ENCODE results near the gene CPSF2. TPM values are rescaled to one million over a fixed set of nuclear protein-coding genes. Genes with fewer than 3 reads are reported as not detected.

CPSF2 gene
- total RNA-seq (2014; rRNA removed; shearing (Covaris generic)): 14.6 and 55.6 TPM in 2 replicates

DNA sequence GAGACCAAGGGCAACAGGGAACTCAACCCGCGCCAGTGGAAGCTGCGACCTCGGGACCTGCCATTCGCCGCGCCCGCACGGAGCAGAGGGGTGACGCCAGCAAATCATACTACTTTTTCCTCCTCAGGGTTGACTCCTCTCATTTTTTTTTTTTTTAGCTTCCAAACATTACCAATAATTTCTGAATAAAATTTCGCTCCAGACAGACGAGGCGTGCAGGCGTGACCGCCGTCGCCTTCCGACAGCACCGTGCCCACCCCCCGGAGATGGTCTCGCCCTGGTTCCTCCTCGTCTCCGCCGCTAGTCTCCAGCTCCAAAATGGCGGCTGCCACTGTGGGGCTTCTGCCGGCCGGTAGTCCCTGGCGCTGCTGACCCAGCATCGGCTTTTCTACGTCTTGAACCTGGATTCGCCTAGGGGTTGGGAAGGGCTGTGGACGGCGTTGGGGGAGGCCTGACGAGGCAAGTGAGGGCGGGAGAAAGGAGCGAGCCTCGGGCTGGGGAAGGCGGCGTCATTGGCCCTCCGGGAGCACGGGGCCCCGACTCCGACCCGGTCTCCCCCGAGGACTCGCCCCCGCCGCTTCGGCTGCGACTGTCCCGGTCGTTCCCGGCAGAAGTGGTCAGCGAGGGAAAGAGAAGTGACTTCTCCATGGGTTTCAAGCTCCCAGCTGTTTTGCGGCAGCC is at the start of gene CPSF2, which contains the start of gene NDUFB1:
Gene CPSF2, plus strand, starts transcription at position 300 of the 681 bp plus-strand sequence. CDS start 9,016 bp downstream, outside the sequence.
Gene NDUFB1, minus strand, starts transcription at position 37 of the 681 bp plus-strand sequence. CDS start 4,069 bp downstream, outside the sequence.
- DNase-seq (ENCODE audit: low read depth in 1 of 2, low spot score in 2 of 2): peak; percentile 81 to 94
- peaks cover 8% of the 10 kb centered on the region for H3K4me1 ChIP-seq (replicated peaks)

DNA sequence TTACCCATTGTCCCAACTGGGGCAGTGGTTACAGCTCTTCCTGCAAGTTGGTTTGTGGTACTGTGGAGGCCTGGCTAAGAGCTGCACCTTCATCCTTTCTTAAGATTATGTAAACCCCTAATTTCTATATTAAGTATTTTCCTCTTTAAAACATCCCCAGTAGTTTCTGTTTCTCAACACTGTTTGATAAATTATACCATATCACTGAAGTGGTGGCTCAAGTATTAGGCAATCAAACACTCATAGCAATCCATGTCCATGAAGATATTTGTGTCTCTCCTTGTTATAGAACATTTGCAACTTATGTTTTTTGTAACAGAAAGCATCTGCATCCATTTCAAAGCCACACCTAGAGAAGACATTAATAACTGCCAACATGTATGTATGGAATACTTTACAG is 47.2 kb upstream of the CPSF2 start:
- DNase-seq (ENCODE audit: low read depth in 1 of 2, low spot score in 2 of 2): no peak

More for the DNA sequence above, at the start of gene CPSF2, which contains the start of gene NDUFB1:
- Histone ChIP-seq H3K4me3 (peak within 1 kb of the TSS; percentile 79), H3K36me3 (peaks cover 60% of the 10 kb centered on the region), H3K9me3 (replicated peaks) (no peaks in the 10 kb centered on the region), H3K27ac (peak within 1 kb of the TSS; percentile 91), H3K27me3 (replicated peaks) (no peaks in the 10 kb centered on the region)

DNA sequence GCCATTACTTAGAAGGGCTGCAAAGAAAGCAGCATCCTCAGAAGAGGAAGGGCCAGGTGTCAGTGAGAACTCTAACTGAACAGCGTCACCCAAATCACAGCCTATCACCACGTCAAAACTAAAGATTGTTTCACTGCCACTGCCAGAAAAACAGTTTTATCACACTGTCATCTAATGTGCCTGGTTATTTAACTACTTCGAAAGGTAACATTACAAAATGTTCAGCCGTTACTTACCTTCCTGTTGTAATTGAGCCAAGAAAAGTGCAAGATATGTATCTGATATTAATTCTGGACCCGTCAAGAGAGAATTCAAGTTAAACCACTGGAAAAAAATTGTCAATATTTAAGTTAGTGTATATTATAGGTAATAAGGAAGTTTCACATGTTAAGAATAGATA is 33.3 kb upstream of the CPSF2 start:
- H3K27ac ChIP-seq: no peak overlapping the region
- no peak for DNase-seq (ENCODE audit: low read depth in 1 of 2, low spot score in 2 of 2)
- H3K4me3 ChIP-seq: no peak overlapping the region
- H3K4me1 ChIP-seq (replicated peaks): no peaks in the 10 kb centered on the region
- H3K36me3 ChIP-seq: no peaks in the 10 kb centered on the region
- H3K27me3 ChIP-seq (replicated peaks): no peaks in the 10 kb centered on the region
- H3K9me3 ChIP-seq (replicated peaks): no peaks in the 10 kb centered on the region

More for the DNA sequence above, 47.2 kb upstream of the CPSF2 start:
- H3K9me3 ChIP-seq (replicated peaks): no peaks in the 10 kb centered on the region
- no peak overlapping the region for H3K4me3 ChIP-seq
- H3K27me3 ChIP-seq (replicated peaks): no peaks in the 10 kb centered on the region
- no peaks in the 10 kb centered on the region for H3K4me1 ChIP-seq (replicated peaks)
- H3K27ac ChIP-seq: no peak overlapping the region
- peaks cover 7% of the 10 kb centered on the region; the same call in 1 of the 2 replicates for H3K36me3 ChIP-seq

DNA sequence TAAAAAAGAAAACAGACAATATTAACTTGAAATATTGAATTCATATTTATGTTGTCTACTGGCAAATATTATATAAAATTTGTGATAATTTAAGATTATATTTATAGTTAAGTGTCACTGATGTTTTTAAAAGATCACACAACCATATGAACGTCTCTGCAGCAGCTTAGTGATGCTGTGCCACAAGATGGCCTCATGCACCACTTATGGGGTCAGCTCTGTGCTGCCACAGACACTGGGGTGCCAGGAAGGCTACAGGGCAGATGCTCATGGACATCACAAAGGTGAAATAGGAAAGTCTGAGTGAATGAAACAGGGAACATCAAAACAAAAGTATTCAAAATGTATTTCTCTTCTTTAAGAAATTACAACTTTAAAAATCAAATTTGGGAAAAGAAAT is 28.4 kb upstream of the CPSF2 start:
- H3K4me3 ChIP-seq: no peak overlapping the region
- H3K36me3 ChIP-seq: no peaks in the 10 kb centered on the region
- no peaks in the 10 kb centered on the region for H3K4me1 ChIP-seq (replicated peaks)
- H3K27ac ChIP-seq: no peak overlapping the region
- no peak for DNase-seq (ENCODE audit: low read depth in 1 of 2, low spot score in 2 of 2)
- H3K27me3 ChIP-seq (replicated peaks): no peaks in the 10 kb centered on the region
- no peaks in the 10 kb centered on the region for H3K9me3 ChIP-seq (replicated peaks)

DNA sequence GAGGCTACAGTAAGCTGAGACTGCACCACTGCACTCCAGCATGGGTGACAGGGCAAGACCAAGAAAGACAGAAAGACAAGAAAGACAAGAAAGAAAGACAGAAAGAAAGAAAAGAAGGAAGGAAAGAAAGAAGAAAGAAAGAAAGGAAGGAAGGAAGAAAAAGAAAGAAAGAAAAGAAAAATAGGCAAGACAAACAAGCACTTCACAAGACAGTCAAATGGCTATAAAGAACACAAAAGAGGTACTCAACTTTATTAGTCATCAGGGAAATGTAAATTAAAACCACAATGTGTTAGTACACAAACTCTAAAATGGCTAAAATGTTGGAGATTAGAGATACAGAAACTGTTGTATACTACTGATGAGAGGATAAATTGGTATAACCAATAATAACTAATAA is 22.0 kb upstream of the CPSF2 start:
- no peak overlapping the region for H3K4me3 ChIP-seq

DNA sequence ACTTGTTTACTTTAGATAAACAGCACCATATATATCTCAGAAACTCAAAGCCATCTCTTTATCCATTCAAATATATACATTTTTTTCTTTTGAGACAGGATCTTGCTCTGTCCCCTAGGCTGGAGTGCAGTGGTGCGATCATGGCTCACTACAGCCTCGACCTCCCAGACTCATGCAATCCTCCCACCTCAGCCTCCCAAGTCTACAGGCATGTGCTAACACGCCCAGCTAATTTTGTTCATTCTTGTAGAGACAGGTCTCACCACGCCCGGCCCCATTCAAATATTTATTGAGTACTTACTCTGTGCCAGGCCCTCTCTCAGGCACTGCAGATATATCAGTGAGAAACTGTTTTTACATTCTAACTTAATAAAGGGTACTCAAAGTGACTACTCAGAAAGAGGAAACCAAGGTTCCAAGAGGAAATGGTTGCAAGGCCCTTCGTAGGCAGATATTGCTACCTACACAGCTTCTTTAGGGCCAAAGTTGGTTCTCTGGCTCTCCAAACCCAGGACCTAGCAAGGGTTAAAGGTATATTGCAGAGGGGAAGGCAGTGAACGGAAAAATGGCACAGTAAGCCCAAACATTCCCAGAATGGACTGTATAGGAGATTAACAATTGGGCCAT is 18.3 kb upstream of the CPSF2 start:
- Histone ChIP-seq H3K9me3 (replicated peaks) (no peaks in the 10 kb centered on the region), H3K27me3 (replicated peaks) (no peaks in the 10 kb centered on the region), H3K27ac (no peak overlapping the region), H3K4me1 (replicated peaks) (peaks cover 6% of the 10 kb centered on the region), H3K4me3 (no peak overlapping the region), H3K36me3 (no peaks in the 10 kb centered on the region)
- no peak for DNase-seq (ENCODE audit: low read depth in 1 of 2, low spot score in 2 of 2)

More for the DNA sequence above, 22.0 kb upstream of the CPSF2 start:
- peak in 1 of 2 experiments; percentile 10 for DNase-seq (ENCODE audit: low read depth in 1 of 2, low spot score in 2 of 2)
- H3K27ac ChIP-seq: no peak overlapping the region
- H3K4me1 ChIP-seq (replicated peaks): peaks cover 6% of the 10 kb centered on the region
- no peaks in the 10 kb centered on the region for H3K9me3 ChIP-seq (replicated peaks)
- H3K27me3 ChIP-seq (replicated peaks): no peaks in the 10 kb centered on the region
- no peaks in the 10 kb centered on the region for H3K36me3 ChIP-seq

DNA sequence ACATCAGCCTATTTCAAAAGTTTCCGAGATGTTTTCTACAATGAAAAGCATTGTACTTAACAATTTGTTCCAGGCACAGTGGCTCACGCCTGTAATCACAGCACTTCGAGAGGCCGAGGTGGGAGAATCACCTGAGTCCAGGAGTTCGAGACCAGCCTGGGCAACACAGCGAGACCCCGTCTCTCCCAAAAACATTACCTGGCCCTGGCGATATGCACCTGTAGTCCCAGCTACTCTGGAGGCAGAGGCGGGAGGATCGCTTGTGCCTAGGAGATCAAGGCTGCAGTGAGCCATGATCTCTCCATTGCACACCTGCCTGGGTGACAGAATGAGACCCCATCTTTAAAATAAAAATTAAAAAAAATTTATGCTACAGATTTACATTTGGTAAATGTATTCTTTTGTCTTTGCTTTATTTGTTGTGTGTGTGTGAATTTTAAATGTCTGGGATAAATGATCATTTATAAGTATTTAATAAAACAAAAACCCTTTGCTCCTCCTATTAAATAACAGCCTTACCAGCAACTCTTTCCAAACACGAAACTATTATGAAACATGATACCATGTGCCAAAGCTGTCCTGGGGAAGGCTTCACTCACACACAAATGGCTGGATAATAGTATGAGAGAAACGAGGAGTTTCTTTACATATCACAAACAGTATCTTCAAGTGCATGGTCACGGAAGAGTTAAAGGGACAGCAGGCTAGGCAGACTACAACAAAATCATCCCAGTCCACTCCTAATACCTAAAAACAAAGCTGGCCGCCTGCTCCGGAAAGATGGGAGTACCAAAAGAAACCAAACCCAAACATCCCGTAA is 16.5 kb upstream of the CPSF2 start:
- DNase-seq (ENCODE audit: low read depth in 1 of 2, low spot score in 2 of 2): no peak
- no peaks in the 10 kb centered on the region for H3K36me3 ChIP-seq
- H3K27me3 ChIP-seq (replicated peaks): no peaks in the 10 kb centered on the region
- no peaks in the 10 kb centered on the region for H3K9me3 ChIP-seq (replicated peaks)
- peak overlapping the region; percentile 86; the same call in 1 of the 2 replicates for H3K27ac ChIP-seq
- H3K4me1 ChIP-seq (replicated peaks): no peaks in the 10 kb centered on the region
- peak overlapping the region; percentile 98 for H3K4me3 ChIP-seq

DNA sequence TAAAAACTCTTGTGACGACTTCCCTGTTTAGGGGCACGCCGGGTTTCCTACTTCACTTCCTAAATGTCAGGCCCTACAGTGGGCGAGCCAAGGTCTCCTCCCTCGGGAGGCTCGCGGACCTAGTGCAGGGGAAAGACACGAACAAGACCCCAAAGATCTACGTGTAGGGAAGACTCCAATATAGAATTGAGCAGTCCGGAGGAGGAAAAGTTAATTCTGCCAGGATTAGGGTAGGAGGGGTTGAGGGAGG is 16.0 kb upstream of the CPSF2 start:
- no peaks in the 10 kb centered on the region for H3K9me3 ChIP-seq (replicated peaks)
- peak overlapping the region; percentile 86 for H3K27ac ChIP-seq
- no peaks in the 10 kb centered on the region for H3K36me3 ChIP-seq
- H3K27me3 ChIP-seq (replicated peaks): no peaks in the 10 kb centered on the region
- peak overlapping the region; percentile 98 for H3K4me3 ChIP-seq
- DNase-seq (ENCODE audit: low read depth in 1 of 2, low spot score in 2 of 2): peak in 1 of 2 experiments; percentile 48
- H3K4me1 ChIP-seq (replicated peaks): no peaks in the 10 kb centered on the region

DNA sequence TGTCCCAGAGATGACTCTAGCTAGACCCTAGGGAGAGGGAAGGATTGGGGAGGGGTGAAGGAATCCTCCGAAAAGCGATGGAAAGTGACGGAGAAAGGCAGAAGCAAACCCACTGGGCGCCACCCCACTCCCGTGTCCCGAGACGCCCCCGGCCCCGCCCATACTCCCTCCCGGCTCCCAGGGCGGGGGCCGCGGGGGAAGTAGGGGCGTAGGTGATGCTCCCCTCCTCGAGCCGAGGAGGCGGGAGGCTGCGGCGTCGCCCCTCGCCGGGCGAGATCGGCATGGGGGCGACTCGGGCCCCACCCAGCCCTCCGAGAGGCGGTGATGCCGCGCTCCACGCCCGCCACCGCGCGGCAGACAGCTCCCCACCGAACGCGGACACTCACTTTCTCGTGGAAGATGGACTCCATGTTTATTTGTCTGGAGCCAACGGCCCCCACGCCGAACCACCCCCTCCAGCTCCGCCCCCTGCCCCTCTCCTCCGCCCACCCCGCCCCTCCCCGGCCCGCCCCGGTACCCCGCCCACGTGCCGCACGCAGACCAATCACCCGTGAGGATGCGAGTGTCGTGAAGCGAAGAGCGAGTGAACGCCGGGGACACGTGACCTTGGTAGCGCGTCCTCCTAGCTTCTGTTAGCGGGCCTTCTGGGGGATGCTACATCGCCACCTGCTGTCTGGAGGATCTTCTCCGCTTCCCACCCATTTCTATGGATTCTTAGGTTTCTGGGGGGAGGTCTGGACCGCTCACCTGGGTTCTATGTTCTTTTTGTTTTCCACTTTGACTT is 15.4 kb upstream of the CPSF2 start, which contains the start of gene ATXN3:
Gene ATXN3, minus strand, starts transcription at position 440 of the 784 bp plus-strand sequence. Its CDS starts 30 bp downstream, at position 410.
- Histone ChIP-seq H3K27ac (peak within 1 kb of the TSS; percentile 86), H3K4me3 (peak within 1 kb of the TSS; percentile 98), H3K4me1 (replicated peaks) (no peaks in the 10 kb centered on the region), H3K9me3 (replicated peaks) (no peaks in the 10 kb centered on the region), H3K27me3 (replicated peaks) (no peaks in the 10 kb centered on the region), H3K36me3 (no peaks in the 10 kb centered on the region)
- DNase-seq (ENCODE audit: low read depth in 1 of 2, low spot score in 2 of 2): peak; percentile 89 to 96

DNA sequence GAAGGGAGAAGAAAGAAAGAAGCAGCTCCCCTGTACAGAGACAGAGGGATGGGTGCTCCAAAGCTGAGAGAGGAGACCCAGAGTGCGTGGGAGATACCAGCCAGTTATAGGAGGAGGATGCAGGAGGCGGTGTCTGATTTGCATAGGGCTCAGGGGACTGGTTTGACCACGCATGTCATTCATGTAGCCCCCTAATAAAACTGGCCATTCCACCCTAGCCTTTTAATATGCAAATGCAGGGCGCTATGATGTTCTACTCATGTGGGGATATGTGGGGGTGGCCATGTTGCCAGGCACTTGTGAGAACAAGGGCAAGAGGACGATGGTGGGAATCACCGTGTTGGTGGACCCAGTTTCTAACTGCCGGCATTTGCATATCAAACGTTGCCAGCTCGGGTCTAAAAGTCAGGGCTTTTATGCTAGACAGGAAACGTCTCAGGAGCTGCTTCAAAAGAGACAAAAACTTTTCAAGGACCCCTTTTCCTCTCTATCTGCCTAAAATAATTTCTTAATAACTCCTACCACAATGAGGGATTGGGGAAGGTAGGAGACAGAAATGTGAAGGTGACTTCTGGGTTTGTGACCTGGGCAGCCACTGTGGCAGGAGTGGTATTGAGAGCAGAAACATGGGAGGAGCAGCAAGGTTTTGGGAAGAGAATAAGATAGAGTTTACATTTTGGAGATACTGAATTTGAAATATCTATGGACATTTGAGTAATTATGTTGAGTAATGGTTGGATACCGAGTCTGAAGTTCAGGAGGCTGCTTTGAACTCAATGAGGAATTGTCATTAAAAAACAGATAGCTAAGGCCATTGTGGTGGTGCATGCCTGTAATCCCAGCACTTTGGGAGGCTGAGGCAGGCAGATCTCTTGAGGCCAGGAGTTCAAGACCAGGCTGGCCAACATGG is 13.2 kb upstream of the CPSF2 start:
- Histone ChIP-seq H3K4me3 (no peak overlapping the region), H3K27me3 (replicated peaks) (no peaks in the 10 kb centered on the region), H3K36me3 (no peaks in the 10 kb centered on the region), H3K27ac (no peak overlapping the region), H3K4me1 (replicated peaks) (no peaks in the 10 kb centered on the region), H3K9me3 (replicated peaks) (no peaks in the 10 kb centered on the region)
- no peak for DNase-seq (ENCODE audit: low read depth in 1 of 2, low spot score in 2 of 2)

DNA sequence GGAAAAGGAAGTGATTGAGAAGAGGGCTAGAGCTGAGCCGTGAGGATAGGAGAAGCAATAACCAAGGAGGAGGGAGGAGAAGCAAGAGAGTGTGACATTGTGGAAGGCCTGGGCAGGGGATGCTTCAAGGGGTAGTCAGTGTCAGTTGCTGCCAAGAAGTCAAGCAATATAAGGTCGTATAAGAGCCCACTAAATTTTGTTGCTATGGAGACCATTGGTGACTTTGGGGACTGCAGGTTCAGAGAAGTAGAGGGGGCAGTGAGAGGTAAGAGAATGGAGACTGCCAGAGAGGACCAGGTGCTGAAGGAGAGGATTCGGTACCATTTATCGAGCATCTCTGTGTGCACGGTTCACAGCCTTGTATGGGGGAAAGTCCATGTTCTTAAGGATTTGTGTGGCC is 12.3 kb upstream of the CPSF2 start:
- H3K4me1 ChIP-seq (replicated peaks): no peaks in the 10 kb centered on the region
- H3K27ac ChIP-seq: no peak overlapping the region
- H3K36me3 ChIP-seq: no peaks in the 10 kb centered on the region
- no peaks in the 10 kb centered on the region for H3K27me3 ChIP-seq (replicated peaks)
- DNase-seq (ENCODE audit: low read depth in 1 of 2, low spot score in 2 of 2): no peak
- no peak overlapping the region for H3K4me3 ChIP-seq
- no peaks in the 10 kb centered on the region for H3K9me3 ChIP-seq (replicated peaks)

DNA sequence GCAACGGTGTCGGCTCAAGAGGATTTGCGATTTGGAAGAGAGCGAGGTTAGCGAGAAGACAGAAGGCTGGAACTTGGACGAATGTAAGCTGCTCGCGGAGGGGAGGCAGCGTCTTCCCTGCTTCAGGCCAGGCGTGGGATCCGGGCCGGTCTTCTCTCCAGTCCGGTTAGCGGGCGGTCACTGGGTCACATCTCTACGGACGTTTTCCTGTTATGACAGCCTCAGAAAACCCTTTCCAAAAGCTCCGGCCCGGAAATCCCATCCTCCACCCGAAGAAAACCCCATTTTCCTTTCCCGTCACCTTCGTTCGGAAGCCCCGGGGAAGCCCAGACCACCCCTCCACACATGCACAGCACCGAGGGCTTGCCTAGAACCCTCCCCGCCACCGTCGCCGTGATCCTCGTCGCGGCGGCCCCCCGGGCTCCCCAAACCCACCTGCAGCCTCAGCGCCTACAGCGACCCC is 531 bp upstream of the CPSF2 start:
- no peak for DNase-seq (ENCODE audit: low read depth in 1 of 2, low spot score in 2 of 2)
- Histone ChIP-seq H3K4me1 (replicated peaks) (peaks cover 8% of the 10 kb centered on the region), H3K9me3 (replicated peaks) (no peaks in the 10 kb centered on the region), H3K36me3 (peaks cover 55% of the 10 kb centered on the region), H3K4me3 (peak overlapping the region; percentile 79), H3K27me3 (replicated peaks) (no peaks in the 10 kb centered on the region), H3K27ac (peak overlapping the region; percentile 91)

Data from SJSA1 (cell line).